H1 (cell line): ENCODE data around the gene CCNG2. TPM values are rescaled to one million over a fixed set of nuclear protein-coding genes. Genes with fewer than 3 reads are reported as not detected.

Experiments
- CTCF ChIA-PET: fragments of 300-600 bp; sonication (Branson Sonifier 250); formaldehyde crosslinking; loops from one replicate; lab custom pipeline; 2021; ENCODE audit not compliant: partially characterized antibody; lab: Charles Lee
- POLR2A ChIA-PET: fragments of 300-600 bp; sonication (Branson Sonifier 250); formaldehyde crosslinking; loops from one replicate; lab custom pipeline; 2021; ENCODE audit warnings: inconsistent platforms; ENCODE audit not compliant: partially characterized antibody; lab: Charles Lee
- DNase-seq, 2 experiments: peaks; one replicate each; pipeline versions ENCODE4 v3.0.0 to v3.0.0-alpha.2; 2010 to 2022; ENCODE audit warnings: low spot score in 2 of 2, low read depth in 1 of 2, mixed read lengths in 1 of 2
- FAIRE-seq: peaks from 2 replicates; lab custom pipeline; 2011; peaks lifted over from hg19 to GRCh38; lab: Jason Lieb, UNC
- H2AFZ ChIP-seq: 2 replicates; pipeline ENCODE4 v1.8.1; 2012; ENCODE audit warnings: low read length, inconsistent platforms
- H2AK5ac ChIP-seq: 2 replicates; pipeline ENCODE4 v1.6.1; 2013; ENCODE audit warnings: low read depth, low read length
- H2BK120ac ChIP-seq: replicated peaks from 2 replicates; pipeline ENCODE3; 2013; ENCODE audit warnings: low read depth, low read length, inconsistent platforms
- H2BK12ac ChIP-seq: 2 replicates; pipeline ENCODE4 v1.6.1; 2013; ENCODE audit warnings: low read depth, low read length
- H2BK15ac ChIP-seq: 2 replicates; pipeline ENCODE4 v1.6.1; 2013; ENCODE audit warnings: low read length
- H2BK20ac ChIP-seq: 2 replicates; pipeline ENCODE4 v1.6.1; 2013; ENCODE audit warnings: low read length
- H2BK5ac ChIP-seq: 2 replicates; pipeline ENCODE4 v1.6.1; 2013; ENCODE audit warnings: low read depth, low read length
- H3K14ac ChIP-seq: 2 replicates; pipeline ENCODE4 v1.6.1; 2013; ENCODE audit warnings: inconsistent platforms; ENCODE audit not compliant: insufficient read length
- H3K18ac ChIP-seq: 2 replicates; pipeline ENCODE4 v1.6.1; 2013; ENCODE audit warnings: low read length; ENCODE audit errors: extremely low read depth
- H3K23ac ChIP-seq: 2 replicates; pipeline ENCODE4 v1.6.1; 2013; ENCODE audit warnings: inconsistent platforms; ENCODE audit not compliant: insufficient read length
- H3K23me2 ChIP-seq: 2 replicates; pipeline ENCODE4 v1.6.1; 2013; ENCODE audit warnings: low read depth, low read length
- H3K27ac ChIP-seq: 2 replicates; pipeline ENCODE4 v1.6.1; 2011; ENCODE audit warnings: low read depth, low read length, inconsistent platforms
- H3K27me3 ChIP-seq, 4 experiments: replicated peaks in 1 of 4; 1 replicate in 1 of 4; 2 replicates in 3 of 4; pipeline versions ENCODE4 v1.6.1 to v1.8.1; 2011 to 2013; ENCODE audit warnings: low read length in 3 of 4, mild to moderate bottlenecking in 3 of 4, inconsistent platforms in 2 of 4, mixed read lengths in 2 of 4, moderate library complexity in 1 of 4; ENCODE audit not compliant: control insufficient read depth in 3 of 4, insufficient read depth in 3 of 4; ENCODE audit errors: extremely low read depth in 1 of 4
- H3K36me3 ChIP-seq, 4 experiments: 2 replicates each; pipeline versions ENCODE4 v1.6.1 to v1.8.1; 2011 to 2013; ENCODE audit warnings: mild to moderate bottlenecking in 4 of 4, low read length in 3 of 4, moderate library complexity in 2 of 4, control low read depth in 1 of 4, inconsistent platforms in 1 of 4; ENCODE audit not compliant: insufficient read depth in 4 of 4, control insufficient read depth in 2 of 4
- H3K4ac ChIP-seq: replicated peaks from 2 replicates; pipeline ENCODE3; 2013; ENCODE audit warnings: low read length, low read depth, mixed read lengths, inconsistent platforms; ENCODE audit not compliant: insufficient read length
- H3K4me1 ChIP-seq, 4 experiments: replicated peaks in 1 of 4; 1 replicate in 1 of 4; 2 replicates in 3 of 4; pipeline versions ENCODE4 v1.6.1 to v1.8.1; 2011 to 2013; ENCODE audit warnings: low read length in 3 of 4, inconsistent platforms in 2 of 4, mixed read lengths in 1 of 4; ENCODE audit not compliant: insufficient read depth in 4 of 4, control insufficient read depth in 3 of 4
- H3K4me2 ChIP-seq, 2 experiments: 2 replicates each; pipeline versions ENCODE4 v1.6.1 to v1.8.1; 2011 to 2013; ENCODE audit warnings: low read depth in 2 of 2, low read length in 2 of 2, control low read depth in 1 of 2, inconsistent platforms in 1 of 2, mild to moderate bottlenecking in 1 of 2; ENCODE audit not compliant: insufficient read depth in 1 of 2
- H3K4me3 ChIP-seq, 4 experiments: fragments of 200-600, 300-600 bp in 1 of 4; sonication (generic), shearing (Covaris generic), sonication (Bioruptor Twin) in 1 of 4; 2 replicates each; pipeline versions ENCODE4 v1.5.1 to v1.8.1; 2011 to 2016; ENCODE audit warnings: low read length in 4 of 4, low read depth in 3 of 4, control low read depth in 2 of 4, inconsistent platforms in 2 of 4, mild to moderate bottlenecking in 2 of 4, mixed read lengths in 1 of 4, moderate library complexity in 1 of 4; ENCODE audit not compliant: insufficient read depth in 2 of 4; ENCODE audit errors: extremely low read depth in 1 of 4
- H3K56ac ChIP-seq: replicated peaks from 2 replicates; pipeline ENCODE3; 2013; ENCODE audit warnings: low read depth, mild to moderate bottlenecking, mixed read lengths, low read length, inconsistent platforms; ENCODE audit not compliant: insufficient read length
- H3K79me1 ChIP-seq: 2 replicates; pipeline ENCODE4 v1.6.1; 2013; ENCODE audit warnings: low read depth, low read length, control low read depth
- H3K79me2 ChIP-seq, 2 experiments: 2 replicates each; pipeline versions ENCODE4 v1.6.1 to v1.8.1; 2012 to 2013; ENCODE audit warnings: low read length in 2 of 2, mild to moderate bottlenecking in 2 of 2, inconsistent platforms in 1 of 2; ENCODE audit not compliant: insufficient read depth in 2 of 2, control insufficient read depth in 1 of 2
- H3K9ac ChIP-seq, 4 experiments: replicated peaks in 1 of 4; 1 replicate in 1 of 4; 2 replicates in 3 of 4; pipeline versions ENCODE4 v1.6.1 to v1.8.1; 2011 to 2013; ENCODE audit warnings: low read depth in 3 of 4, low read length in 3 of 4, control low read depth in 2 of 4, mild to moderate bottlenecking in 2 of 4, moderate library complexity in 2 of 4, inconsistent platforms in 1 of 4; ENCODE audit errors: extremely low read depth in 1 of 4
- H3K9me3 ChIP-seq, 2 experiments: 2 replicates each; pipeline versions ENCODE4 v1.6.1 to v1.8.1; 2012 to 2013; ENCODE audit warnings: mild to moderate bottlenecking in 2 of 2, moderate library complexity in 2 of 2, control low read depth in 1 of 2, inconsistent platforms in 1 of 2, low read depth in 1 of 2, low read length in 1 of 2, mixed read lengths in 1 of 2; ENCODE audit not compliant: insufficient read depth in 2 of 2
- H4K20me1 ChIP-seq, 2 experiments: replicated peaks in 1 of 2; 2 replicates each; pipeline versions ENCODE3 to v1.8.1; 2011 to 2013; ENCODE audit warnings: inconsistent platforms in 2 of 2, low read length in 2 of 2, mild to moderate bottlenecking in 1 of 2; ENCODE audit not compliant: insufficient read depth in 2 of 2, control insufficient read depth in 1 of 2
- H4K5ac ChIP-seq: 2 replicates; pipeline ENCODE4 v1.6.1; 2013; ENCODE audit warnings: low read length, low read depth, mixed read lengths, inconsistent platforms; ENCODE audit not compliant: insufficient read length
- H4K8ac ChIP-seq: 2 replicates; pipeline ENCODE4 v1.8.0; 2013; ENCODE audit warnings: mild to moderate bottlenecking, moderate library complexity, low read length, inconsistent platforms; ENCODE audit not compliant: insufficient read depth; ENCODE audit errors: extremely low read depth
- H4K91ac ChIP-seq: replicated peaks from 2 replicates; pipeline ENCODE3; 2013; ENCODE audit warnings: low read length, mixed read lengths, inconsistent platforms; ENCODE audit not compliant: insufficient read length
- CEBPB ChIP-seq: IDR thresholded peaks from 2 replicates; pipeline ENCODE4 v1.6.1; 2012; ENCODE audit warnings: low read depth, low read length
- CTCF ChIP-seq, 3 experiments: IDR thresholded peaks; 1 replicate in 2 of 3; 2 replicates in 1 of 3; pipeline versions ENCODE4 v1.5.1 to v1.6.1; 2011; ENCODE audit warnings: low read length in 3 of 3, mild to moderate bottlenecking in 3 of 3, inconsistent platforms in 2 of 3, low read depth in 1 of 3, moderate library complexity in 1 of 3; ENCODE audit not compliant: insufficient read depth in 1 of 3; ENCODE audit errors: control extremely low read depth in 1 of 3
- GABPA ChIP-seq: IDR thresholded peaks from 2 replicates; pipeline ENCODE4 v1.6.1; 2011; ENCODE audit warnings: mild to moderate bottlenecking, low read length, moderate library complexity, borderline replicate concordance; ENCODE audit not compliant: insufficient read depth
- HDAC2 ChIP-seq, 2 experiments: fragments of 300-600 bp in 1 of 2; sonication (generic) in 1 of 2; IDR thresholded peaks; 2 replicates each; pipeline ENCODE4 v1.6.1; 2011 to 2012; ENCODE audit warnings: low read depth in 2 of 2, low read length in 2 of 2, mild to moderate bottlenecking in 2 of 2, moderate library complexity in 2 of 2, borderline replicate concordance in 1 of 2, inconsistent platforms in 1 of 2
- JUN ChIP-seq: IDR thresholded peaks from 2 replicates; pipeline ENCODE4 v1.6.1; 2011; ENCODE audit warnings: low read depth, mild to moderate bottlenecking, improper control_type of control experiment, low read length
- RAD21 ChIP-seq, 2 experiments: IDR thresholded peaks in 1 of 2; conservative IDR thresholded peaks in 1 of 2; 2 replicates each; pipeline ENCODE4 v1.6.1; 2011; ENCODE audit warnings: low read depth in 2 of 2, low read length in 2 of 2, improper control_type of control experiment in 1 of 2, inconsistent platforms in 1 of 2, mild to moderate bottlenecking in 1 of 2, moderate library complexity in 1 of 2
- WGBS, 2 experiments: shearing (Covaris generic) in 1 of 2; methylation state at CpG; one replicate each; pipeline versions ENCODE4 v1.1.6 to v1.1.7; 2013 to 2015; ENCODE audit warnings: low lambda C conversion rate in 2 of 2, mixed read lengths in 2 of 2, inconsistent platforms in 1 of 2, low coverage in 1 of 2, missing lambda C conversion rate in 1 of 2; ENCODE audit not compliant: insufficient replicate concordance in 2 of 2, insufficient coverage in 1 of 2, insufficient read length in 1 of 2; ENCODE audit errors: extremely low coverage in 1 of 2, missing lambda C conversion rate in 1 of 2; 5-methylcytosine and 5-hydroxymethylcytosine counted together
- polyA plus RNA-seq, 7 experiments: library from polyadenylated mRNA; depleted of rRNA in 3 of 7; stranded (reverse) in 5 of 7; unstranded in 2 of 7; fragments of >200 nt in 5 of 7; fragments of 200-250 nt in 2 of 7; gene quantifications; 1 replicate in 5 of 7; 2 replicates in 1 of 7; 4 replicates in 1 of 7; pipeline versions ENCODE4 v1.2.1 to v1.2.3, GENCODE V29; 2011 to 2013; ENCODE audit warnings: missing spikeins in 2 of 7, mixed read lengths in 2 of 7
- total RNA-seq: library from RNA; stranded (reverse); fragmentation: NEBNext Ultra II Directional; extraction: Animal tissue kit (Norgen Biotek cat#: 25700); gene quantifications from 2 replicates; pipeline ENCODE4 v1.2.1, GENCODE V29; 2021
- TF ChIP-seq, protein P1 (sequence below): IDR thresholded peaks from 2 replicates; pipeline ENCODE4 v1.6.1; 2012; ENCODE audit warnings: inconsistent platforms

CCNG2 gene
- total and polyA plus RNA-seq, 2 of the 8 experiments (the other 6 are each of a cell fraction or from before 2014, with no cell fraction given): 3.5 to 13.9 TPM

- H2AFZ ChIP-seq: no peak overlapping the region
- H4K91ac ChIP-seq: no peak overlapping the region
- H3K27ac ChIP-seq: no peak overlapping the region
- FAIRE-seq: no peak
- H4K20me1 ChIP-seq: no peaks in the 10 kb centered on the region
- no peaks in the 10 kb centered on the region for H3K9me3 ChIP-seq
- no peak for DNase-seq
- ChIA-PET POLR2A (no interaction called here), CTCF (interaction anchor here (0.5 to 20.9 kb wide), 5 partner anchors 17 to 626 kb away, joined by 4 to 258 read pairs (median 5); no protein-coding TSS in a partner anchor)
- no peaks in the 10 kb centered on the region for H3K79me2 ChIP-seq
- H2BK20ac ChIP-seq: no peak overlapping the region
- no peak overlapping the region for H4K8ac ChIP-seq
- H4K5ac ChIP-seq: no peak overlapping the region
- H3K56ac ChIP-seq: no peak overlapping the region
- H2BK5ac ChIP-seq: no peak overlapping the region
- 0 out of 7 replicates have a peak, but pooled peaks cover 0 to 4% (median 0%) of the 10 kb centered on the region in 4 experiments for H3K4me1 ChIP-seq
- H3K18ac ChIP-seq: no peak overlapping the region
- H3K27me3 ChIP-seq: peaks cover 0 to 6% (median 2%) of the 10 kb centered on the region in 4 experiments; a peak in 4 of 7 replicates
- no peak overlapping the region for H2BK12ac ChIP-seq
- WGBS, 2 experiments: 91% methylated on average over 5 of the region's 5 CpGs; no CpG with 5 or more reads in 1 of the 2 experiments
- TF ChIP-seq CTCF (IDR thresholded peaks at IDR 0.05; ENCODE audit: control extremely low read depth in 1 of 3, insufficient read depth in 1 of 3, low read depth in 1 of 3, low read length in 3 of 3) (no peak), RAD21 (IDR thresholded peaks at IDR 0.05 in 1 of 2, conservative IDR thresholded peaks at IDR 0.05 in 1 of 2; ENCODE audit: low read depth in 2 of 2, low read length in 2 of 2) (no peak), HDAC2 (IDR thresholded peaks at IDR 0.05; ENCODE audit: borderline replicate concordance in 1 of 2, low read depth in 2 of 2, low read length in 2 of 2) (no peak), CEBPB (no peak), JUN (no peak), GABPA (no peak)
- TF ChIP-seq, protein P1, sequence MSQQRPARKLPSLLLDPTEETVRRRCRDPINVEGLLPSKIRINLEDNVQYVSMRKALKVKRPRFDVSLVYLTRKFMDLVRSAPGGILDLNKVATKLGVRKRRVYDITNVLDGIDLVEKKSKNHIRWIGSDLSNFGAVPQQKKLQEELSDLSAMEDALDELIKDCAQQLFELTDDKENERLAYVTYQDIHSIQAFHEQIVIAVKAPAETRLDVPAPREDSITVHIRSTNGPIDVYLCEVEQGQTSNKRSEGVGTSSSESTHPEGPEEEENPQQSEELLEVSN: no peak
- H3K23ac ChIP-seq: no peak overlapping the region
- no peaks in the 10 kb centered on the region; a peak in 1 of 8 replicates for H3K36me3 ChIP-seq
- H3K9ac ChIP-seq: no peak overlapping the region
- H3K23me2 ChIP-seq: no peaks in the 10 kb centered on the region
- no peak overlapping the region for H3K14ac ChIP-seq
- H3K4me3 ChIP-seq: no peak overlapping the region
- no peaks in the 10 kb centered on the region for H3K79me1 ChIP-seq
- H2AK5ac ChIP-seq: no peak overlapping the region
- no peak overlapping the region for H2BK120ac ChIP-seq
- no peak overlapping the region for H3K4ac ChIP-seq
- H3K4me2 ChIP-seq: no peak overlapping the region
- H2BK15ac ChIP-seq: no peak overlapping the region
Observed at GRCh38 chr4:77197361-77197760, 40.4 kb downstream of the CCNG2 start.
